Measurements from ENCODE around the gene TRIM54. TPM values are rescaled to one million over a fixed set of nuclear protein-coding genes. Genes with fewer than 3 reads are reported as not detected.

Gene TRIM54
- total RNA-seq, 2 donors from 2014 or later, result 0.41 to 2.5 TPM

DNA sequence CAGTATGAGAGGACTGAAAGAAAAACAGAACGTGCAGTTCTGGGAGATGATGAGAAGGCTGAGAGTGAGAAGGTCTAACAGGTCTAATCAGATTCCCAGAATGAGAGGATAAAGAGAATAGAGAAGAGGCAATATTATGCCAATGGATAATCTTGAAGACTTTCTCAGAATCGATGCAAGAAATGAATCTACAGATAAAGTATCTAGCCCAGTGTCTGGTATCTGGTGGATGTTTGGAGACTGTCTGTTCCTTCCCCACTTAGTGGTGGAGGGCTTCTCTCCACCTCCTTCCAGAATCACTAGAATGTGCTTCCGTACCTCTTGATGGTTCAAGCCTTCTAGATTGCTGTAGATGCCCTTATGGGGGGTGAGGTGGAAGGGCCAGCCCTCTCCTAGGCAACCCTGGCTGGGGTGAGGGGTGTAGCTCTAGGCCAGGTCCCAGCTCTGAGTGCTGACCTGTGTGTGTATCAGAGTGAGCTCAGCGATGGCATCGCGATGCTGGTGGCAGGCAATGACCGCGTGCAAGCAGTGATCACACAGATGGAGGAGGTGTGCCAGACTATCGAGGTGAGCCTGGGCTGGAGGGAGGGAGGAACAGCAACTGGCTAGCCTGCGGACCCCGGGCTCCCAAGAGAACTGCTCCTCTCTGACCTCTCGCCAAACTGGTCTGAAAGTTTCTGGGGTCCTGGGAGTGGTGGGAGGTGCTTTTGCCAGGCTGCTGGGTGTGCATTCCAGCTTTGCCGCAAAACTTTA is 22.4 kb downstream of the TRIM54 start:
- TF ChIP-seq, protein P1, sequence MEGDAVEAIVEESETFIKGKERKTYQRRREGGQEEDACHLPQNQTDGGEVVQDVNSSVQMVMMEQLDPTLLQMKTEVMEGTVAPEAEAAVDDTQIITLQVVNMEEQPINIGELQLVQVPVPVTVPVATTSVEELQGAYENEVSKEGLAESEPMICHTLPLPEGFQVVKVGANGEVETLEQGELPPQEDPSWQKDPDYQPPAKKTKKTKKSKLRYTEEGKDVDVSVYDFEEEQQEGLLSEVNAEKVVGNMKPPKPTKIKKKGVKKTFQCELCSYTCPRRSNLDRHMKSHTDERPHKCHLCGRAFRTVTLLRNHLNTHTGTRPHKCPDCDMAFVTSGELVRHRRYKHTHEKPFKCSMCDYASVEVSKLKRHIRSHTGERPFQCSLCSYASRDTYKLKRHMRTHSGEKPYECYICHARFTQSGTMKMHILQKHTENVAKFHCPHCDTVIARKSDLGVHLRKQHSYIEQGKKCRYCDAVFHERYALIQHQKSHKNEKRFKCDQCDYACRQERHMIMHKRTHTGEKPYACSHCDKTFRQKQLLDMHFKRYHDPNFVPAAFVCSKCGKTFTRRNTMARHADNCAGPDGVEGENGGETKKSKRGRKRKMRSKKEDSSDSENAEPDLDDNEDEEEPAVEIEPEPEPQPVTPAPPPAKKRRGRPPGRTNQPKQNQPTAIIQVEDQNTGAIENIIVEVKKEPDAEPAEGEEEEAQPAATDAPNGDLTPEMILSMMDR (IDR thresholded peaks at IDR 0.05), result no peak
- no peaks in the 10 kb centered on the region for H3K27me3 ChIP-seq (replicated peaks; ENCODE audit: insufficient read depth)
- peaks cover 5 to 20% of the 10 kb centered on the region in 2 donors for H3K4me1 ChIP-seq (ENCODE audit: control insufficient read depth in 1 of 2, low read depth in 2 of 2)
- DNase-seq (ENCODE audit: low spot score), result no peak
- no peak overlapping the region for H3K4me3 ChIP-seq
- H3K27ac ChIP-seq, result no peak overlapping the region
- no peak for ATAC-seq (ENCODE audit: insufficient number of reproducible peaks, low FRiP score, low read depth)
- H3K36me3 ChIP-seq, result peaks cover 4% of the 10 kb centered on the region
- no peaks in the 10 kb centered on the region for H3K9me3 ChIP-seq

DNA sequence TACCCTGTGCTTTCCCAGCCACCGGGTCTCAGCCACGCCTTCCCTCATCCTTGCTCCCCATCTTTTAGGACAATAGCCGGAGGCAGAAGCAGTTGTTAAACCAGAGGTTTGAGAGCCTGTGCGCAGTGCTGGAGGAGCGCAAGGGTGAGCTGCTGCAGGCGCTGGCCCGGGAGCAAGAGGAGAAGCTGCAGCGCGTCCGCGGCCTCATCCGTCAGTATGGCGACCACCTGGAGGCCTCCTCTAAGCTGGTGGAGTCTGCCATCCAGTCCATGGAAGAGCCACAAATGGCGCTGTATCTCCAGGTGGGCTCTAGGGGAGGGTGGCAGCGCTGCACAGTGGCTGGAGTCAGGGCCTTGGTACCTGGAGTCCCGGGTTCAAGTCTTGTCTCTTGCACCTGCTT is 23.3 kb downstream of the TRIM54 start:
- Histone ChIP-seq H3K4me3 (no peak overlapping the region), H3K27ac (no peak overlapping the region), H3K4me1 (ENCODE audit: control insufficient read depth in 1 of 2, low read depth in 2 of 2) (peaks cover 5 to 20% of the 10 kb centered on the region in 2 donors), H3K27me3 (replicated peaks; ENCODE audit: insufficient read depth) (no peaks in the 10 kb centered on the region), H3K9me3 (no peaks in the 10 kb centered on the region), H3K36me3 (peaks cover 4% of the 10 kb centered on the region)
- DNase-seq (ENCODE audit: low spot score) (no peak), ATAC-seq (ENCODE audit: insufficient number of reproducible peaks, low FRiP score, low read depth) (no peak)
- TF ChIP-seq, protein P1 (IDR thresholded peaks at IDR 0.05), result no peak

DNA sequence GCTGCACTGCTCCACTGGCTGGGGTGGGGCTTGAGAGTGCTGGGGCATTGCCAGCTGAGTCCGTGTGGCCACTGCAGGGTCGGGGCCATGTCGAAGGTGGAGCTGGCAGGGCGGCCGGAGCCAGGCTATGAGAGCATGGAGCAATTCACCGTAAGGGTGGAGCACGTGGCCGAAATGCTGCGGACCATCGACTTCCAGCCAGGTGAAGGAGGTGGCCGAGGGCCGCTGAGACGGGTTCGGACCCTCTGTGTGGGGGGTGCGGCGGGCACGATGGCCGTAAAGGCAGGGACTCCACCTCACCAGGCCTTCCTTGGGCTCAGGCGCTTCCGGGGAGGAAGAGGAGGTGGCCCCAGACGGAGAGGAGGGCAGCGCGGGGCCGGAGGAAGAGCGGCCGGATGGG is 23.9 kb downstream of the TRIM54 start:
- Histone ChIP-seq H3K4me3 (no peak overlapping the region), H3K27me3 (replicated peaks; ENCODE audit: insufficient read depth) (no peaks in the 10 kb centered on the region), H3K9me3 (no peaks in the 10 kb centered on the region), H3K27ac (no peak overlapping the region), H3K4me1 (ENCODE audit: control insufficient read depth in 1 of 2, low read depth in 2 of 2) (peaks cover 5 to 20% of the 10 kb centered on the region in 2 donors), H3K36me3 (peaks cover 4% of the 10 kb centered on the region)
- TF ChIP-seq, protein P1 (IDR thresholded peaks at IDR 0.05), result no peak
- DNase-seq (ENCODE audit: low spot score), result no peak
- ATAC-seq (ENCODE audit: insufficient number of reproducible peaks, low FRiP score, low read depth), result no peak

DNA sequence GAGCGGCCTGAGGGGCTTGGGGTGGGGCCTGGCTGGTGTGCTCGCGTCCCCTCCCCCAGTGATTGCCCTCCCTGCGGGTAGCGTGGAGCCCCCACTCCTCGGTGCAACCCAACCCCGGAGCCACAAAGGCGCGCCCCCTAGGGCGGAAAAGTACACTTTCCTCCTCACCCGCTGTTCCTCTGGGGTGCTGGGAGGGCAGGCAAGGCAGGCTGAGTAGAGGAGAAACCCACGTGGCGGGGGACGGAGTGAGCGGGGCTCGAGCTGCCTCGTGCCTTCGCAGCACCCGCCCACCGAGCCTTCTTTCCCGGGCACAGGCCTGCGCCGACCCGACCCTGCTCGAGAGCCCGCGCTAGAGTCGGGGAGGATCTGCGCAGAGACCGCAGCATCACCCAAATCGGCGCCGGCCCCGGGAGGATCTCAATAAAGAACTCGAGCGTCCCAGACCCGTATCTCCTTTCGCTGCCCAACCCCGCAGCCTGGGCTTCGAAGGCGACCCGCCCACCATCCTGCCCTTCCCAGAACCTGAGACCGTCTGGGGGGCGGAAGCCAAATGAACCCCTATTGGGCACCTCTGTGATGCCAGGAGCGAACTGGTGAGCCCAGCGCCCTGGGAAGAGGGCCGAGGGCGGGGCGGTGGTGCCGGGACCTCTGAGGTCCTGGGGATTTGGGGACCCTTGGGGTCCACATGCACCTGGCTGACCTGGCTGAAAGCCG is 24.5 kb downstream of the TRIM54 start:
- H3K4me3 ChIP-seq, result no peak overlapping the region
- no peaks in the 10 kb centered on the region for H3K9me3 ChIP-seq
- no peak overlapping the region for H3K27ac ChIP-seq
- peaks cover 4% of the 10 kb centered on the region for H3K36me3 ChIP-seq
- H3K4me1 ChIP-seq (ENCODE audit: control insufficient read depth in 1 of 2, low read depth in 2 of 2), result peaks cover 5 to 20% of the 10 kb centered on the region in 2 donors
- H3K27me3 ChIP-seq (replicated peaks; ENCODE audit: insufficient read depth), result no peaks in the 10 kb centered on the region
- TF ChIP-seq, protein P1 (IDR thresholded peaks at IDR 0.05), result no peak
- no peak for DNase-seq (ENCODE audit: low spot score)
- no peak for ATAC-seq (ENCODE audit: insufficient number of reproducible peaks, low FRiP score, low read depth)

DNA sequence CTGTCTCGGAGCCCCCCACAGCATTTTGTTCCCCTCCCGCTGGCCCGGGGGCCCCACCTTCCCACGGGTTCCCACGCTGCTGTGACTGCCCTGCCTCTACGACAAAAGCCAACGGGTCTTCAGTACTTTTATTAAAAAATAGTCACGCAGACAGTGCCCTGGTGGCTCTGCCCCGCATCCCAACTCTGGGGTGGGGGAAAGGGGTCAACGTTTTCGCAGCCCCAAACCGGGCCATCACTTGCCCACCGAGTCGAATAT is 25.0 kb downstream of the TRIM54 start:
- Histone ChIP-seq H3K4me3 (no peak overlapping the region), H3K9me3 (no peaks in the 10 kb centered on the region), H3K4me1 (ENCODE audit: control insufficient read depth in 1 of 2, low read depth in 2 of 2) (peaks cover 5 to 20% of the 10 kb centered on the region in 2 donors), H3K36me3 (peaks cover 4% of the 10 kb centered on the region), H3K27me3 (replicated peaks; ENCODE audit: insufficient read depth) (no peaks in the 10 kb centered on the region), H3K27ac (no peak overlapping the region)
- DNase-seq (ENCODE audit: low spot score), result no peak
- no peak for ATAC-seq (ENCODE audit: insufficient number of reproducible peaks, low FRiP score, low read depth)
- TF ChIP-seq, protein P1 (IDR thresholded peaks at IDR 0.05), result no peak

Data from thoracic aorta (tissue), 2 donors.